HepG2 (cell line): ENCODE data around the gene MIEF2. TPM values are rescaled to one million over a fixed set of nuclear protein-coding genes. Genes with fewer than 3 reads are reported as not detected.

Experiments used
- ARNT2 ChIP-seq: sonication (generic); formaldehyde crosslinking; IDR thresholded peaks from 2 replicates; pipeline ENCODE4 v1.8.0; 2022; ENCODE audit warnings: mild to moderate bottlenecking, low read depth, missing genetic modification reagents, moderate library complexity
- BCL6 ChIP-seq: IDR thresholded peaks from 2 replicates; pipeline ENCODE4 v1.6.1; 2016; ENCODE audit warnings: missing genetic modification reagents, missing compliant biosample characterization
- ELF4 ChIP-seq: sonication (generic); formaldehyde crosslinking; IDR thresholded peaks from 2 replicates; pipeline ENCODE4 v1.5.0; 2020; ENCODE audit warnings: missing genetic modification reagents, mild to moderate bottlenecking, moderate library complexity, borderline replicate concordance
- HDAC2 ChIP-seq: sonication (generic); formaldehyde crosslinking; IDR thresholded peaks from 2 replicates; pipeline ENCODE4 v1.4.0; 2020; ENCODE audit warnings: missing genetic modification reagents
- HNRNPK ChIP-seq: fragments of 200-400 bp; formaldehyde crosslinking; IDR thresholded peaks from 2 replicates; pipeline ENCODE4 v1.6.1; 2018; ENCODE audit warnings: low read length, low read depth, moderate library complexity, mild to moderate bottlenecking; ENCODE audit not compliant: poor library complexity, severe bottlenecking
- HNRNPUL1 ChIP-seq: fragments of 200-400 bp; formaldehyde crosslinking; IDR thresholded peaks from 2 replicates; pipeline ENCODE4 v1.6.1; 2017; ENCODE audit warnings: low read depth, mild to moderate bottlenecking, low read length, moderate library complexity
- NCOA5 ChIP-seq: sonication (generic); formaldehyde crosslinking; IDR thresholded peaks from 2 replicates; pipeline ENCODE4 v1.4.0; 2020; ENCODE audit warnings: missing genetic modification reagents
- REXO4 ChIP-seq: sonication (generic); formaldehyde crosslinking; IDR thresholded peaks from 2 replicates; pipeline ENCODE4 v1.8.0; 2022; ENCODE audit warnings: missing genetic modification reagents, mild to moderate bottlenecking, borderline replicate concordance
- ZNF205 ChIP-seq: IDR thresholded peaks from 2 replicates; pipeline ENCODE4 v1.6.1; 2018; ENCODE audit warnings: missing biosample characterization, missing genetic modification reagents
- ZNF792 ChIP-seq: IDR thresholded peaks from 2 replicates; pipeline ENCODE4 v1.6.1; 2016
- polyA plus RNA-seq, 8 experiments: library from polyadenylated mRNA; depleted of rRNA in 3 of 8; stranded (reverse) in 7 of 8; unstranded in 1 of 8; fragments of >200 nt; fragmentation: Illumina TruSeq in 4 of 8; extraction: Trizol in 4 of 8; gene quantifications; 2 replicates each; pipeline versions ENCODE4 v1.2.1 to v1.2.3, GENCODE V29; 2011 to 2016; ENCODE audit warnings: low read depth in 4 of 8, missing spikeins in 1 of 8, mixed read lengths in 1 of 8; ENCODE audit not compliant: insufficient read depth in 1 of 8
- total RNA-seq, 5 experiments: library from RNA; depleted of rRNA; stranded (reverse); fragments of >200 nt; fragmentation: Illumina TruSeq; extraction: Trizol; gene quantifications; 2 replicates each; pipeline ENCODE4 v1.2.3, GENCODE V29; 2016; ENCODE audit warnings: low read depth in 1 of 5
- TF ChIP-seq, protein P1 (sequence below): sonication (generic); formaldehyde crosslinking; IDR thresholded peaks from 2 replicates; pipeline ENCODE4 v1.5.0; 2020; ENCODE audit warnings: mild to moderate bottlenecking, missing genetic modification reagents
- TF ChIP-seq, protein P2 (sequence below): sonication (generic); formaldehyde crosslinking; conservative IDR thresholded peaks from 2 replicates; pipeline ENCODE4 v1.4.0; 2020; ENCODE audit warnings: missing genetic modification reagents
- TF ChIP-seq, protein P3 (sequence below): sonication (generic); formaldehyde crosslinking; IDR thresholded peaks from 2 replicates; pipeline ENCODE4 v1.8.0; 2022; ENCODE audit warnings: low read depth, missing genetic modification reagents
- TF ChIP-seq, protein P4 (sequence below): sonication (generic); formaldehyde crosslinking; IDR thresholded peaks from 2 replicates; pipeline ENCODE4 v1.5.0; 2020; ENCODE audit warnings: mild to moderate bottlenecking, missing genetic modification reagents, borderline replicate concordance
- TF ChIP-seq, protein P5 (sequence below): sonication (generic); formaldehyde crosslinking; IDR thresholded peaks from 2 replicates; pipeline ENCODE4 v1.4.0; 2020; ENCODE audit warnings: missing genetic modification reagents

MIEF2 gene
- total and polyA plus RNA-seq, 2 of the 13 experiments (the other 11 are each of a cell fraction or from before 2014, with no cell fraction given), result 6.0 to 8.0 TPM

DNA sequence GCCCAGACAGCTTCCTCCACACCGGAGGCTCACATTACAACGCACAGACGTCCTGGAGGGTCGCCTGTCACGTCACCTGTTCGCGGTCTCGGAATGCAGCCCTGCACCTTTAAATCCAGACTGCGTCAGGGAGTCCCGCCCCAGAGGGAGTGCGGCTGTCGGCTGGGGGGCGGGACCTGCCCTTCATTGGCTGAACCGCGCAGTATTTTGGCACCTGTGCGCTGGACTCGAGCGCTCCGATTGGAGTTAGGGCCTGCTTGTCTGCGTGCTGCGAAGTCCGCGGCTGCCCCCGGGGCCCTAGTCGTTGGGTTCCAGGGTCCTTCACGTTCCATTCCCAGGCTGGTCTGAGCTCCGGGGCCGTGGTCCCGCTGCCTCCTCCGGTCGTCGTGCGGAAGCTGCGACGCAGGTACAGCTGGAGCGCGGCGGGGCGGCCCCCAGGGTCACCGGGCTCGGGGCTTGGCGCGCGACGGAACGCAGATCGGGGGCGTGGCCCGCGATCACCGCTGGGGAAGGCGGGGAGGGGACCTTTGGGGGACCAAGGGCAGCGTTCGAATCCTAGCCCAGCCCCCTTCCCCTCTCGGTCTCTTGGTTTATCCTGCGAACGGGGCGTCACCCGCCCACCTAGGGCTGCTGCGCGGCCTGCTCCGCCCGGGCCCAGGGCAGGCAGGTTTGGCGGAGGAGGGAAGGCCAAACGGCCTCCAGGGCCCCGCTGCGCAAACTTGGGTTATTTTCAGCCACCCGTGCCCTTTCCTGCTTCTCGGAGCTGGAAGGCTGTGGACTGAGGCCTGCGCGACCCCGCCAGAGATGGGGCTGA, at the start of gene MIEF2 (continued):
- TF ChIP-seq, protein P1, sequence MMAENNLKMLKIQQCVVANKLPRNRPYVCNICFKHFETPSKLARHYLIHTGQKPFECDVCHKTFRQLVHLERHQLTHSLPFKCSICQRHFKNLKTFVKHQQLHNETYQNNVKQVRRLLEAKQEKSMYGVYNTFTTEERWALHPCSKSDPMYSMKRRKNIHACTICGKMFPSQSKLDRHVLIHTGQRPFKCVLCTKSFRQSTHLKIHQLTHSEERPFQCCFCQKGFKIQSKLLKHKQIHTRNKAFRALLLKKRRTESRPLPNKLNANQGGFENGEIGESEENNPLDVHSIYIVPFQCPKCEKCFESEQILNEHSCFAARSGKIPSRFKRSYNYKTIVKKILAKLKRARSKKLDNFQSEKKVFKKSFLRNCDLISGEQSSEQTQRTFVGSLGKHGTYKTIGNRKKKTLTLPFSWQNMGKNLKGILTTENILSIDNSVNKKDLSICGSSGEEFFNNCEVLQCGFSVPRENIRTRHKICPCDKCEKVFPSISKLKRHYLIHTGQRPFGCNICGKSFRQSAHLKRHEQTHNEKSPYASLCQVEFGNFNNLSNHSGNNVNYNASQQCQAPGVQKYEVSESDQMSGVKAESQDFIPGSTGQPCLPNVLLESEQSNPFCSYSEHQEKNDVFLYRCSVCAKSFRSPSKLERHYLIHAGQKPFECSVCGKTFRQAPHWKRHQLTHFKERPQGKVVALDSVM (CRISPR knock-in tag), result peak; percentile 21; the same call in 1 of the 2 replicates
- TF ChIP-seq, protein P2, sequence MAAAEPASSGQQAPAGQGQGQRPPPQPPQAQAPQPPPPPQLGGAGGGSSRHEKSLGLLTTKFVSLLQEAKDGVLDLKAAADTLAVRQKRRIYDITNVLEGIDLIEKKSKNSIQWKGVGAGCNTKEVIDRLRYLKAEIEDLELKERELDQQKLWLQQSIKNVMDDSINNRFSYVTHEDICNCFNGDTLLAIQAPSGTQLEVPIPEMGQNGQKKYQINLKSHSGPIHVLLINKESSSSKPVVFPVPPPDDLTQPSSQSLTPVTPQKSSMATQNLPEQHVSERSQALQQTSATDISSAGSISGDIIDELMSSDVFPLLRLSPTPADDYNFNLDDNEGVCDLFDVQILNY, result 0 out of 2 replicates have a peak, but pooled peaks have one; percentile 26
- TF ChIP-seq HNRNPUL1 (no peak), NCOA5 (no peak), ARNT2 (CRISPR knock-in tag) (0 out of 2 replicates have a peak, but pooled peaks have one; percentile 74), HDAC2 (CRISPR knock-in tag) (peak; percentile 24; the same call in 1 of the 2 replicates), REXO4 (CRISPR knock-in tag) (0 out of 2 replicates have a peak, but pooled peaks have one; percentile 30), HNRNPK (peak; percentile 11), BCL6 (0 out of 2 replicates have a peak, but pooled peaks have one; percentile 25), ELF4 (CRISPR knock-in tag) (0 out of 2 replicates have a peak, but pooled peaks have one; percentile 37), ZNF792 (CRISPR knock-in tag) (peak; percentile 40), ZNF205 (peak; percentile 98)
- TF ChIP-seq, protein P3, sequence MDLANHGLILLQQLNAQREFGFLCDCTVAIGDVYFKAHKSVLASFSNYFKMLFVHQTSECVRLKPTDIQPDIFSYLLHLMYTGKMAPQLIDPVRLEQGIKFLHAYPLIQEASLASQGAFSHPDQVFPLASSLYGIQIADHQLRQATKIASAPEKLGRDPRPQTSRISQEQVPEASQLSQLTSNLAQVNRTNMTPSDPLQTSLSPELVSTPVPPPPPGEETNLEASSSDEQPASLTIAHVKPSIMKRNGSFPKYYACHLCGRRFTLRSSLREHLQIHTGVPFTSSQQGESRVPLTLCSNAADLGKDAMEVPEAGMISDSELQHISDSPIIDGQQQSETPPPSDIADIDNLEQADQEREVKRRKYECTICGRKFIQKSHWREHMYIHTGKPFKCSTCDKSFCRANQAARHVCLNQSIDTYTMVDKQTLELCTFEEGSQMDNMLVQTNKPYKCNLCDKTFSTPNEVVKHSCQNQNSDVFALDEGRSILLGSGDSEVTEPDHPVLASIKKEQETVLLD, result peak; percentile 91
- TF ChIP-seq, protein P4, sequence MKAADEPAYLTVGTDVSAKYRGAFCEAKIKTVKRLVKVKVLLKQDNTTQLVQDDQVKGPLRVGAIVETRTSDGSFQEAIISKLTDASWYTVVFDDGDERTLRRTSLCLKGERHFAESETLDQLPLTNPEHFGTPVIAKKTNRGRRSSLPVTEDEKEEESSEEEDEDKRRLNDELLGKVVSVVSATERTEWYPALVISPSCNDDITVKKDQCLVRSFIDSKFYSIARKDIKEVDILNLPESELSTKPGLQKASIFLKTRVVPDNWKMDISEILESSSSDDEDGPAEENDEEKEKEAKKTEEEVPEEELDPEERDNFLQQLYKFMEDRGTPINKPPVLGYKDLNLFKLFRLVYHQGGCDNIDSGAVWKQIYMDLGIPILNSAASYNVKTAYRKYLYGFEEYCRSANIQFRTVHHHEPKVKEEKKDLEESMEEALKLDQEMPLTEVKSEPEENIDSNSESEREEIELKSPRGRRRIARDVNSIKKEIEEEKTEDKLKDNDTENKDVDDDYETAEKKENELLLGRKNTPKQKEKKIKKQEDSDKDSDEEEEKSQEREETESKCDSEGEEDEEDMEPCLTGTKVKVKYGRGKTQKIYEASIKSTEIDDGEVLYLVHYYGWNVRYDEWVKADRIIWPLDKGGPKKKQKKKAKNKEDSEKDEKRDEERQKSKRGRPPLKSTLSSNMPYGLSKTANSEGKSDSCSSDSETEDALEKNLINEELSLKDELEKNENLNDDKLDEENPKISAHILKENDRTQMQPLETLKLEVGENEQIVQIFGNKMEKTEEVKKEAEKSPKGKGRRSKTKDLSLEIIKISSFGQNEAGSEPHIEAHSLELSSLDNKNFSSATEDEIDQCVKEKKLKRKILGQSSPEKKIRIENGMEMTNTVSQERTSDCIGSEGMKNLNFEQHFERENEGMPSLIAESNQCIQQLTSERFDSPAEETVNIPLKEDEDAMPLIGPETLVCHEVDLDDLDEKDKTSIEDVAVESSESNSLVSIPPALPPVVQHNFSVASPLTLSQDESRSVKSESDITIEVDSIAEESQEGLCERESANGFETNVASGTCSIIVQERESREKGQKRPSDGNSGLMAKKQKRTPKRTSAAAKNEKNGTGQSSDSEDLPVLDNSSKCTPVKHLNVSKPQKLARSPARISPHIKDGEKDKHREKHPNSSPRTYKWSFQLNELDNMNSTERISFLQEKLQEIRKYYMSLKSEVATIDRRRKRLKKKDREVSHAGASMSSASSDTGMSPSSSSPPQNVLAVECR (CRISPR knock-in tag), result peak; percentile 97
- TF ChIP-seq, protein P5, sequence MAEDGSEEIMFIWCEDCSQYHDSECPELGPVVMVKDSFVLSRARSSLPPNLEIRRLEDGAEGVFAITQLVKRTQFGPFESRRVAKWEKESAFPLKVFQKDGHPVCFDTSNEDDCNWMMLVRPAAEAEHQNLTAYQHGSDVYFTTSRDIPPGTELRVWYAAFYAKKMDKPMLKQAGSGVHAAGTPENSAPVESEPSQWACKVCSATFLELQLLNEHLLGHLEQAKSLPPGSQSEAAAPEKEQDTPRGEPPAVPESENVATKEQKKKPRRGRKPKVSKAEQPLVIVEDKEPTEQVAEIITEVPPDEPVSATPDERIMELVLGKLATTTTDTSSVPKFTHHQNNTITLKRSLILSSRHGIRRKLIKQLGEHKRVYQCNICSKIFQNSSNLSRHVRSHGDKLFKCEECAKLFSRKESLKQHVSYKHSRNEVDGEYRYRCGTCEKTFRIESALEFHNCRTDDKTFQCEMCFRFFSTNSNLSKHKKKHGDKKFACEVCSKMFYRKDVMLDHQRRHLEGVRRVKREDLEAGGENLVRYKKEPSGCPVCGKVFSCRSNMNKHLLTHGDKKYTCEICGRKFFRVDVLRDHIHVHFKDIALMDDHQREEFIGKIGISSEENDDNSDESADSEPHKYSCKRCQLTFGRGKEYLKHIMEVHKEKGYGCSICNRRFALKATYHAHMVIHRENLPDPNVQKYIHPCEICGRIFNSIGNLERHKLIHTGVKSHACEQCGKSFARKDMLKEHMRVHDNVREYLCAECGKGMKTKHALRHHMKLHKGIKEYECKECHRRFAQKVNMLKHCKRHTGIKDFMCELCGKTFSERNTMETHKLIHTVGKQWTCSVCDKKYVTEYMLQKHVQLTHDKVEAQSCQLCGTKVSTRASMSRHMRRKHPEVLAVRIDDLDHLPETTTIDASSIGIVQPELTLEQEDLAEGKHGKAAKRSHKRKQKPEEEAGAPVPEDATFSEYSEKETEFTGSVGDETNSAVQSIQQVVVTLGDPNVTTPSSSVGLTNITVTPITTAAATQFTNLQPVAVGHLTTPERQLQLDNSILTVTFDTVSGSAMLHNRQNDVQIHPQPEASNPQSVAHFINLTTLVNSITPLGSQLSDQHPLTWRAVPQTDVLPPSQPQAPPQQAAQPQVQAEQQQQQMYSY (CRISPR knock-in tag), result no peak
